Mesenchymal stem cell (in vitro differentiated cells and primary cell): Measurements from ENCODE around the gene NCAPD3.

Experiments
- DNase-seq: peaks from one replicate; pipeline ENCODE4 v3.0.0-alpha.2; 2013
- H2AFZ ChIP-seq: one replicate; pipeline ENCODE4 v1.6.1; 2013; ENCODE audit warnings: low read depth, mild to moderate bottlenecking, control low read depth, inconsistent platforms, low read length, moderate library complexity
- H2AK5ac ChIP-seq: 2 replicates; pipeline ENCODE4 v1.6.1; 2013; ENCODE audit warnings: low read length, moderate library complexity, mild to moderate bottlenecking, inconsistent platforms; ENCODE audit not compliant: severe bottlenecking
- H2BK120ac ChIP-seq: one replicate; pipeline ENCODE4 v1.6.1; 2013; ENCODE audit warnings: low read depth, mild to moderate bottlenecking, inconsistent platforms, low read length, moderate library complexity
- H2BK12ac ChIP-seq, 2 experiments: one replicate each; pipeline ENCODE4 v1.6.1; 2013; ENCODE audit warnings: inconsistent platforms in 2 of 2, low read length in 2 of 2, mild to moderate bottlenecking in 2 of 2, moderate library complexity in 2 of 2, control low read depth in 1 of 2
- H2BK15ac ChIP-seq: one replicate; pipeline ENCODE4 v1.6.1; 2013; ENCODE audit warnings: mild to moderate bottlenecking, low read depth, inconsistent platforms; ENCODE audit not compliant: poor library complexity, severe bottlenecking
- H2BK5ac ChIP-seq: 2 replicates; pipeline ENCODE4 v1.6.1; 2013; ENCODE audit warnings: low read depth, mild to moderate bottlenecking, low read length, control low read depth, inconsistent platforms; ENCODE audit not compliant: poor library complexity, severe bottlenecking
- H3K14ac ChIP-seq, 2 experiments: one replicate each; pipeline ENCODE4 v1.6.1; 2013; ENCODE audit warnings: inconsistent platforms in 2 of 2, low read length in 2 of 2, control low read depth in 1 of 2, mild to moderate bottlenecking in 1 of 2, moderate library complexity in 1 of 2
- H3K18ac ChIP-seq, 2 experiments: one replicate each; pipeline ENCODE4 v1.6.1; 2013; ENCODE audit warnings: inconsistent platforms in 2 of 2, low read length in 2 of 2, control low read depth in 1 of 2, low read depth in 1 of 2, mild to moderate bottlenecking in 1 of 2
- H3K23ac ChIP-seq, 2 experiments: one replicate each; pipeline ENCODE4 v1.6.1; 2013; ENCODE audit warnings: inconsistent platforms in 2 of 2, low read length in 2 of 2, mild to moderate bottlenecking in 2 of 2, moderate library complexity in 2 of 2, control low read depth in 1 of 2
- H3K27ac ChIP-seq: 2 replicates; pipeline ENCODE4 v1.5.1; 2013; ENCODE audit warnings: mild to moderate bottlenecking, moderate library complexity, low read length, control low read depth, inconsistent platforms; ENCODE audit not compliant: poor library complexity, severe bottlenecking
- H3K27me3 ChIP-seq, 2 experiments: 2 replicates each; pipeline versions ENCODE4 v1.6.1 to v1.7.0; 2013; ENCODE audit warnings: low read length in 2 of 2, mild to moderate bottlenecking in 2 of 2, moderate library complexity in 2 of 2, control low read depth in 1 of 2, inconsistent platforms in 1 of 2; ENCODE audit not compliant: control insufficient read depth in 1 of 2, insufficient read depth in 1 of 2
- H3K36me3 ChIP-seq, 2 experiments: 2 replicates each; pipeline versions ENCODE4 v1.6.1 to v1.7.0; 2013; ENCODE audit warnings: low read length in 2 of 2, control low read depth in 1 of 2, inconsistent platforms in 1 of 2, low read depth in 1 of 2, mild to moderate bottlenecking in 1 of 2; ENCODE audit not compliant: insufficient read depth in 2 of 2, control insufficient read depth in 1 of 2
- H3K4ac ChIP-seq, 2 experiments: one replicate each; pipeline ENCODE4 v1.6.1; 2013; ENCODE audit warnings: inconsistent platforms in 2 of 2, low read length in 2 of 2, mild to moderate bottlenecking in 2 of 2, moderate library complexity in 2 of 2, control low read depth in 1 of 2, low read depth in 1 of 2
- H3K4me1 ChIP-seq: 2 replicates; pipeline ENCODE4 v1.6.1; 2013; ENCODE audit warnings: low read depth, low read length, control low read depth; ENCODE audit not compliant: control insufficient read depth, insufficient read depth
- H3K4me2 ChIP-seq: 2 replicates; pipeline ENCODE4 v1.6.1; 2013; ENCODE audit warnings: low read length, mild to moderate bottlenecking, inconsistent platforms; ENCODE audit not compliant: poor library complexity, severe bottlenecking
- H3K4me3 ChIP-seq, 2 experiments: 2 replicates each; pipeline versions ENCODE4 v1.5.1 to v1.7.0; 2013; ENCODE audit warnings: low read length in 2 of 2, mild to moderate bottlenecking in 2 of 2, control low read depth in 1 of 2, low read depth in 1 of 2; ENCODE audit not compliant: insufficient read depth in 1 of 2
- H3K79me1 ChIP-seq: replicated peaks from 2 replicates; pipeline ENCODE4 v1.6.1; 2013; ENCODE audit warnings: mild to moderate bottlenecking, control low read depth, low read length, inconsistent platforms; ENCODE audit not compliant: poor library complexity, severe bottlenecking
- H3K9ac ChIP-seq: 2 replicates; pipeline ENCODE4 v1.7.0; 2013; ENCODE audit warnings: mild to moderate bottlenecking, low read length, moderate library complexity
- H3K9me3 ChIP-seq: 2 replicates; pipeline ENCODE4 v1.7.0; 2013; ENCODE audit warnings: mild to moderate bottlenecking, low read length; ENCODE audit not compliant: control insufficient read depth
- H4K8ac ChIP-seq: one replicate; pipeline ENCODE4 v1.6.1; 2013; ENCODE audit warnings: inconsistent platforms, mild to moderate bottlenecking, low read length, moderate library complexity
- H4K91ac ChIP-seq: one replicate; pipeline ENCODE4 v1.6.1; 2013; ENCODE audit warnings: mild to moderate bottlenecking, low read length, inconsistent platforms
- WGBS: methylation state at CpG from one replicate; pipeline ENCODE4 v1.1.7; 2013; ENCODE audit warnings: mixed read lengths; 5-methylcytosine and 5-hydroxymethylcytosine counted together

NCAPD3 gene

GRCh38 chr11:134231958-134232659 is 8.3 kb upstream of the NCAPD3 start:
- H3K4me2 ChIP-seq, result no peak overlapping the region
- H3K4me1 ChIP-seq, result peaks cover 4% of the 10 kb centered on the region
- H2AFZ ChIP-seq, result no peak overlapping the region
- H3K79me1 ChIP-seq, result peaks cover 37% of the 10 kb centered on the region
- H2AK5ac ChIP-seq, result no peak overlapping the region
- WGBS, result 96% methylated on average over 10 of the region's 10 CpGs
- no peak overlapping the region for H3K9ac ChIP-seq
- no peak for DNase-seq
- H3K27me3 ChIP-seq, result no peaks in the 10 kb centered on the region
- H3K14ac ChIP-seq, result peak overlapping the region in 1 of 2 experiments; percentile 35
- no peak overlapping the region for H3K18ac ChIP-seq
- no peak overlapping the region for H2BK12ac ChIP-seq
- no peak overlapping the region for H2BK120ac ChIP-seq
- no peak overlapping the region for H2BK5ac ChIP-seq
- H3K9me3 ChIP-seq, result no peaks in the 10 kb centered on the region
- H4K8ac ChIP-seq, result no peak overlapping the region
- peak overlapping the region in 1 of 2 experiments; percentile 23 for H3K23ac ChIP-seq
- no peak overlapping the region for H4K91ac ChIP-seq
- H3K4ac ChIP-seq, result no peak overlapping the region
- H3K27ac ChIP-seq, result no peak overlapping the region
- H3K36me3 ChIP-seq, result peaks cover 5 to 34% of the 10 kb centered on the region in 2 experiments
- H3K4me3 ChIP-seq, result no peak overlapping the region
- no peak overlapping the region for H2BK15ac ChIP-seq

GRCh38 chr11:134230339-134230738 is 6.6 kb upstream of the NCAPD3 start:
- Histone ChIP-seq H4K8ac (no peak overlapping the region), H3K9me3 (no peaks in the 10 kb centered on the region), H3K27me3 (no peaks in the 10 kb centered on the region), H2BK120ac (no peak overlapping the region), H2AFZ (no peak overlapping the region), H3K4me2 (no peak overlapping the region), H3K36me3 (peaks cover 5 to 20% of the 10 kb centered on the region in 2 experiments), H3K4me3 (no peak overlapping the region), H3K27ac (no peak overlapping the region), H4K91ac (no peak overlapping the region), H3K79me1 (peaks cover 39% of the 10 kb centered on the region), H3K4ac (no peak overlapping the region), H3K23ac (no peak overlapping the region), H2BK5ac (no peak overlapping the region), H3K14ac (no peak overlapping the region), H2BK12ac (no peak overlapping the region), H2BK15ac (no peak overlapping the region), H3K18ac (no peak overlapping the region), H3K4me1 (peaks cover 12% of the 10 kb centered on the region), H2AK5ac (no peak overlapping the region), H3K9ac (no peak overlapping the region)
- 87% methylated on average over 4 of the region's 4 CpGs for WGBS
- no peak for DNase-seq

GRCh38 chr11:134229126-134229790 is 5.5 kb upstream of the NCAPD3 start:
- Histone ChIP-seq H3K4me1 (peaks cover 13% of the 10 kb centered on the region), H3K18ac (no peak overlapping the region), H2BK120ac (no peak overlapping the region), H2BK15ac (no peak overlapping the region), H3K9me3 (no peaks in the 10 kb centered on the region), H3K14ac (no peak overlapping the region), H3K79me1 (peaks cover 32% of the 10 kb centered on the region), H3K23ac (no peak overlapping the region), H4K91ac (no peak overlapping the region), H2BK5ac (no peak overlapping the region), H4K8ac (no peak overlapping the region), H3K4me3 (peak overlapping the region in 1 of 2 experiments; percentile 28), H3K9ac (peak overlapping the region; percentile 10), H3K4ac (no peak overlapping the region), H3K4me2 (no peak overlapping the region), H2AK5ac (no peak overlapping the region), H3K27me3 (no peaks in the 10 kb centered on the region), H2BK12ac (no peak overlapping the region), H2AFZ (no peak overlapping the region), H3K27ac (no peak overlapping the region), H3K36me3 (peaks cover 0 to 13% of the 10 kb centered on the region in 2 experiments)
- DNase-seq, result no peak
- 74% methylated on average over 6 of the region's 6 CpGs for WGBS

- Histone ChIP-seq H3K4me1 (peaks cover 13% of the 10 kb centered on the region), H3K27ac (no peak overlapping the region), H3K9me3 (no peaks in the 10 kb centered on the region), H3K79me1 (peaks cover 31% of the 10 kb centered on the region), H3K4me2 (no peak overlapping the region), H3K4me3 (no peak overlapping the region), H2BK5ac (no peak overlapping the region), H3K14ac (no peak overlapping the region), H2AK5ac (no peak overlapping the region), H3K27me3 (no peaks in the 10 kb centered on the region), H3K4ac (no peak overlapping the region), H3K9ac (no peak overlapping the region), H4K8ac (no peak overlapping the region), H3K36me3 (peaks cover 0 to 13% of the 10 kb centered on the region in 2 experiments), H2BK120ac (no peak overlapping the region), H2BK12ac (no peak overlapping the region), H3K23ac (no peak overlapping the region), H2AFZ (no peak overlapping the region), H2BK15ac (no peak overlapping the region), H4K91ac (no peak overlapping the region), H3K18ac (no peak overlapping the region)
- DNase-seq, result no peak
- WGBS, result 87% methylated on average over 6 of the region's 6 CpGs
Observed at GRCh38 chr11:134228625-134229024, 4.9 kb upstream of the NCAPD3 start.
